Esophagus squamous epithelium (tissue), 5 donors: ENCODE data around the gene ACYP1. TPM values are rescaled to one million over a fixed set of nuclear protein-coding genes. Genes with fewer than 3 reads are reported as not detected.

Experiments
- DNase-seq: peaks from one replicate; lab custom pipeline; 2025; lab: John Stamatoyannopoulos, UW
- H3K27ac ChIP-seq, 4 donors: fragments of 200-600 bp; sonication (generic); one replicate each; pipeline ENCODE4 v1.5.1; 2016 to 2019; ENCODE audit warnings: mild to moderate bottlenecking in 1 of 4
- H3K27me3 ChIP-seq, 4 donors: fragments of 200-600 bp; sonication (generic); 1 replicate in 3 of 4; 2 replicates in 1 of 4; pipeline versions ENCODE4 v1.5.1 to v1.6.0; 2017 to 2021; ENCODE audit warnings: antibody characterized with exemption in 1 of 4
- H3K36me3 ChIP-seq, 3 donors: fragments of 200-600 bp; sonication (generic); one replicate each; pipeline ENCODE4 v1.5.1; 2016 to 2019
- H3K4me1 ChIP-seq, 3 donors: fragments of 200-600 bp; sonication (generic); one replicate each; pipeline ENCODE4 v1.5.1; 2017 to 2019
- H3K4me3 ChIP-seq, 4 donors: fragments of 200-600 bp; sonication (generic); 1 replicate in 3 of 4; 2 replicates in 1 of 4; pipeline ENCODE4 v1.5.1; 2016 to 2019; ENCODE audit warnings: mild to moderate bottlenecking in 2 of 4, moderate library complexity in 1 of 4
- H3K9me3 ChIP-seq, 3 donors: fragments of 200-600 bp; sonication (generic); one replicate each; pipeline ENCODE4 v1.5.1; 2016 to 2019
- POLR2A ChIP-seq, 4 donors: fragments of 450-650 bp; IDR thresholded peaks; one replicate each; pipeline ENCODE4 v1.6.1; 2017; ENCODE audit warnings: antibody characterized with exemption in 4 of 4, mild to moderate bottlenecking in 4 of 4, moderate library complexity in 3 of 4
- WGBS, 2 donors: methylation state at CpG; one replicate each; pipeline ENCODE4 v1.1.5; 2018; 5-methylcytosine and 5-hydroxymethylcytosine counted together
- intact Hi-C: fragments of 100-400 bp; cut with DNase I; formaldehyde crosslinking; loops from one replicate; pipeline ENCODE4 v1.15.0; 2022
- total RNA-seq, 4 donors: library from RNA; depleted of rRNA; stranded (reverse); fragments of >200 nt; gene quantifications; one replicate each; pipeline ENCODE4 v1.1.0, GENCODE V29; 2016
- TF ChIP-seq, protein P1 (sequence below), 6 experiments: fragments of 450-650 bp in 4 of 6; fragments of 200-600 bp in 2 of 6; sonication (generic) in 2 of 6; IDR thresholded peaks; one replicate each; pipeline ENCODE4 v1.5.1; 2016 to 2019; ENCODE audit warnings: antibody characterized with exemption in 6 of 6, mild to moderate bottlenecking in 4 of 6, moderate library complexity in 4 of 6
- donor health status: DM: yes; HTN: yes; CAD: no.

The ACYP1 gene
- total RNA-seq, 4 donors from 2014 or later: 11.0 to 28.0 (median 15.4) TPM

DNA sequence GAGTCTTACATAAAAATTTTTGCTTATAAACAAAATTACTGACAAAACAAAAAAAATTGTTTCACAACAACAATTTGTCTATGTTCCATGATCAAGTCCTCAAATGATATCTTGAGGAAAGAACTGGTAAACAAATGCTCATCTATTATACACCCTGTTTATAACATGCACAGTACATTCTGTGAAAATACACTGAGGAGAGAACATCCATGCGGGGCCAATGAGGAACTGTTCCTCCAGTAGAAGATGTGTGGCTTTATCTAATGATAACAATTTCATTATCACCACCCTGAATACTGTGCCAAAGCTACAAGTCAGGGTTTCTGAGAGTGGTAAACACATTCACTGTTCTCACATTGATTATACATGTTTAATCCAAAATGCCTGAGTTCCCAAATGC is 23.3 kb downstream of the ACYP1 start:
- Histone ChIP-seq H3K27ac (peak overlapping the region in 1 of 4 donors; percentile 38), H3K4me1 (peaks cover 0 to 35% (median 2%) of the 10 kb centered on the region in 3 donors), H3K27me3 (no peaks in the 10 kb centered on the region), H3K4me3 (no peak overlapping the region), H3K36me3 (peaks cover 5 to 68% (median 10%) of the 10 kb centered on the region in 3 donors), H3K9me3 (no peaks in the 10 kb centered on the region)
- DNase-seq: no peak
- 70 to 85% methylated on average over 1 of the region's 1 CpG for WGBS, 2 donors
- intact Hi-C loops: no loop called here
- TF ChIP-seq, protein P1, sequence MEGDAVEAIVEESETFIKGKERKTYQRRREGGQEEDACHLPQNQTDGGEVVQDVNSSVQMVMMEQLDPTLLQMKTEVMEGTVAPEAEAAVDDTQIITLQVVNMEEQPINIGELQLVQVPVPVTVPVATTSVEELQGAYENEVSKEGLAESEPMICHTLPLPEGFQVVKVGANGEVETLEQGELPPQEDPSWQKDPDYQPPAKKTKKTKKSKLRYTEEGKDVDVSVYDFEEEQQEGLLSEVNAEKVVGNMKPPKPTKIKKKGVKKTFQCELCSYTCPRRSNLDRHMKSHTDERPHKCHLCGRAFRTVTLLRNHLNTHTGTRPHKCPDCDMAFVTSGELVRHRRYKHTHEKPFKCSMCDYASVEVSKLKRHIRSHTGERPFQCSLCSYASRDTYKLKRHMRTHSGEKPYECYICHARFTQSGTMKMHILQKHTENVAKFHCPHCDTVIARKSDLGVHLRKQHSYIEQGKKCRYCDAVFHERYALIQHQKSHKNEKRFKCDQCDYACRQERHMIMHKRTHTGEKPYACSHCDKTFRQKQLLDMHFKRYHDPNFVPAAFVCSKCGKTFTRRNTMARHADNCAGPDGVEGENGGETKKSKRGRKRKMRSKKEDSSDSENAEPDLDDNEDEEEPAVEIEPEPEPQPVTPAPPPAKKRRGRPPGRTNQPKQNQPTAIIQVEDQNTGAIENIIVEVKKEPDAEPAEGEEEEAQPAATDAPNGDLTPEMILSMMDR (IDR thresholded peaks at IDR 0.05): no peak
- TF ChIP-seq POLR2A (IDR thresholded peaks at IDR 0.05): no peak

DNA sequence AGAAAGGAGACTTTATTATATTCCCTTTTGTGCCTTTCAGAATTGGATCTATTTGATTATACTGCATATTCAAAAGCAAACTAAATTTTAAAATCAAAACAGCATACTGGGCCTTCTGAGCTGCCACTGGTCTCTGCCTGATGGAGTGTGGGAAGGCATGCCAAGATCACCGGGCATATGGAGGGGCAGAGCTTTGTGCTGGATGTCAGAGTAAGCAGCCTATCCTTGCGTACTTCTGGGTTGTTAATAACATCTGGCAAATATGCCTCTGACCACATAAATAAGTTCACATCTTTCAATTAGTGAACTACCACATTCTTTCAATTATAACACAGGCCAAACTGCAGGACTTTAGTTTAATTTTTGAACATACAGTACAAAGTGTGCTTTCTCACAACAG is 30.9 kb downstream of the ACYP1 start:
- intact Hi-C loops: no loop called here
- Histone ChIP-seq H3K4me3 (no peak overlapping the region), H3K27ac (no peak overlapping the region), H3K36me3 (peaks cover 0 to 94% (median 20%) of the 10 kb centered on the region in 3 donors), H3K9me3 (no peaks in the 10 kb centered on the region), H3K27me3 (no peaks in the 10 kb centered on the region), H3K4me1 (no peaks in the 10 kb centered on the region)
- TF ChIP-seq, protein P1 (IDR thresholded peaks at IDR 0.05): no peak
- no peak for TF ChIP-seq POLR2A (IDR thresholded peaks at IDR 0.05)
- 90 to 91% methylated on average over 2 of the region's 2 CpGs for whole genome bisulfite sequencing, 2 donors
- no peak for DNase-seq

DNA sequence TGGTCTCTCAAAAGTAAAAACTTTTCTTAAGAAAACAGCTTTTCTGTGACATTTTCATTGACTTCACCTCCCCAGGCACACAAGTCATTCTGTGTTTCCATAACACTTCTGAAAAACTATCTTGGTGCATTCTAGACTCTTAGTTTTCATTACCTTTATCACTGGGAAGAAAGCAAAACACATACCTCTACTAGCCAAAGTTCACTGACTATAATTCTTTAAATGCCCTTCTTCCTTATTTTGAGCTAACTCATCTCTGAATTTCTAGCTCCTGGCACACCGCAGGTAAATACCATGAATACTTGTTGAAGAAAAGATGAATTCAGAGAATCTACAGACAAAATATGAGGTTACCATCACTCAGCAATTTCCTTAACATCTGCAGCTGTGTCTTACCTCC is 33.7 kb downstream of the ACYP1 start:
- intact Hi-C loops: no loop called here
- no peaks in the 10 kb centered on the region for H3K27me3 ChIP-seq
- TF ChIP-seq, protein P1 (IDR thresholded peaks at IDR 0.05): no peak
- no peak for TF ChIP-seq POLR2A (IDR thresholded peaks at IDR 0.05)
- DNase-seq: no peak
- H3K9me3 ChIP-seq: no peaks in the 10 kb centered on the region
- no peak overlapping the region for H3K4me3 ChIP-seq
- 0% methylated on average over 1 of the region's 1 CpG for WGBS, 2 donors
- H3K36me3 ChIP-seq: peaks cover 0 to 92% (median 16%) of the 10 kb centered on the region in 3 donors
- H3K27ac ChIP-seq: no peak overlapping the region
- peaks cover 0 to 2% (median 0%) of the 10 kb centered on the region in 3 donors for H3K4me1 ChIP-seq

DNA sequence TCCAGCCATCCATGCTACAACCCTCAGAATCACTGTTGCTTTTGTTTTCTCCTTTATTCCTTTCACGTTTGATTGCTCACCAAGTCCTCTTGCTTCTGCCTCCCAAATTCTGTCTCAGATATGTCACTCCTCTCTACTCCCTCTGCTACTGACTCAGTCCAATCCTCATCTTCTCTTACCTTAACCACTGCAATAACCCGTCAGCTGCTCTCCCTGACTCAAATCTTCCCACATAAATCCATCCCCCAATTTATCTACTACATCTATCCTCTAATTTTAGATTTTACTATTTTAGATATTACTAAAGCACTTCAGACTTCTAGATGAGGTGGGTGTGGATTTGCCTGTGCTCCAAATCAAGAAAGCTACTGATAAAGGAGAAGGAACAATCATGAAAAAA is 37.9 kb downstream of the ACYP1 start:
- TF ChIP-seq, protein P1 (IDR thresholded peaks at IDR 0.05): no peak
- no peak for TF ChIP-seq POLR2A (IDR thresholded peaks at IDR 0.05)
- H3K36me3 ChIP-seq: peaks cover 0 to 97% (median 5%) of the 10 kb centered on the region in 3 donors
- 91% methylated on average over 2 of the region's 2 CpGs for WGBS, 2 donors

DNA sequence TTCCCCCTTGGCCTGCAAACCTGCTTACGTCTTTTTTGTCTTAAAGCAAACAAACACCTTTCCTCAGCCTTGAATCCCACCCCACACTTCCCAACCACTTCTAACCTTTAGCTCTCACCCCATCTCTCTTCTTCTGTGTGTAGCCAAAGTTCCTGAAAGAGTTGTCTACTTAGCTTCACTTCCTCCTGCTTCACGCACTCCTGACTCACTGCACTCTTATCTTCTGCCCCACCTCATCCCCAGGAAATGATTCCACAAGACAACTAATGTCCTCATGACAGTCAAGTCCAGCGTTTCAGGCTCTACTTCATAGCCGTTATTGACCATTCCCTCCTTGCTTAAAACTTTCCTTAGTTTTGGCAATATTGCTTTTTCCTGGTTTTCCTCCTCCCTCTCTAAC is 38.7 kb downstream of the ACYP1 start:
- no peaks in the 10 kb centered on the region for H3K27me3 ChIP-seq
- H3K4me3 ChIP-seq: no peak overlapping the region
- peak overlapping the region in 1 of 4 donors; percentile 5 for H3K27ac ChIP-seq
- H3K9me3 ChIP-seq: no peaks in the 10 kb centered on the region
- no peak for TF ChIP-seq POLR2A (IDR thresholded peaks at IDR 0.05)
- TF ChIP-seq, protein P1 (IDR thresholded peaks at IDR 0.05): no peak
- intact Hi-C loops: no loop called here
- no peak for DNase-seq
- WGBS, 2 donors: 71 to 72% methylated on average over 4 of the region's 4 CpGs
- peaks cover 0 to 97% (median 5%) of the 10 kb centered on the region in 3 donors for H3K36me3 ChIP-seq
- peaks cover 0 to 4% (median 0%) of the 10 kb centered on the region in 3 donors for H3K4me1 ChIP-seq

More for the DNA sequence above, 37.9 kb downstream of the ACYP1 start:
- H3K4me1 ChIP-seq: peaks cover 0 to 4% (median 0%) of the 10 kb centered on the region in 3 donors
- no peaks in the 10 kb centered on the region for H3K9me3 ChIP-seq
- DNase-seq: no peak
- no peak overlapping the region for H3K4me3 ChIP-seq
- intact Hi-C loops: no loop called here
- no peak overlapping the region for H3K27ac ChIP-seq
- H3K27me3 ChIP-seq: no peaks in the 10 kb centered on the region
